ENCODE data around the gene BAIAP2L1. TPM values are rescaled to one million over a fixed set of nuclear protein-coding genes. Genes with fewer than 3 reads are reported as not detected.

BAIAP2L1 gene
- total and polyA plus RNA-seq, 5 experiments from 2014 or later = 0.06 to 0.85 (median 0.44) TPM

- H3K4me1 Mint-ChIP-seq = peaks cover 11 to 52% (median 32%) of the 10 kb centered on the region in 4 donors
- H3K27ac Mint-ChIP-seq = peak overlapping the region in 2 of 10 donors; percentile 39 to 46
- no peak overlapping the region for H3K4me3 Mint-ChIP-seq
- peaks cover 0 to 60% (median 6%) of the 10 kb centered on the region in 3 donors for H3K36me3 Mint-ChIP-seq
- H3K27me3 Mint-ChIP-seq = no peaks in the 10 kb centered on the region
- H3K9me3 Mint-ChIP-seq = no peaks in the 10 kb centered on the region
- DNase-seq (no peak), ATAC-seq (no peak)
- POLR2A ChIA-PET = no interaction called here
Measured at GRCh38 chr7:98244871-98245270, 156.0 kb downstream of the BAIAP2L1 start.

GRCh38 chr7:98242934-98243333 is 158.0 kb downstream of the BAIAP2L1 start:
- POLR2A ChIA-PET = no interaction called here
- Mint-ChIP-seq H3K27me3 (no peaks in the 10 kb centered on the region), H3K4me3 (no peak overlapping the region), H3K27ac (peak overlapping the region in 1 of 10 donors; percentile 25), H3K9me3 (no peaks in the 10 kb centered on the region), H3K36me3 (peaks cover 0 to 71% (median 9%) of the 10 kb centered on the region in 3 donors), H3K4me1 (peaks cover 5 to 35% (median 15%) of the 10 kb centered on the region in 4 donors)
- DNase-seq = no peak
- ATAC-seq = no peak

- ATAC-seq (no peak), DNase-seq (no peak)
- POLR2A ChIA-PET = no interaction called here
- Mint-ChIP-seq H3K4me1 (peaks cover 4 to 29% (median 10%) of the 10 kb centered on the region in 4 donors), H3K9me3 (no peaks in the 10 kb centered on the region), H3K36me3 (peaks cover 0 to 70% (median 9%) of the 10 kb centered on the region in 3 donors), H3K27me3 (no peaks in the 10 kb centered on the region), H3K27ac (peak overlapping the region in 1 of 10 donors; percentile 29), H3K4me3 (no peak overlapping the region)
Measured at GRCh38 chr7:98242342-98242741, 158.5 kb downstream of the BAIAP2L1 start.

- DNase-seq = no peak
- Mint-ChIP-seq H3K9me3 (no peaks in the 10 kb centered on the region), H3K27ac (peak overlapping the region in 4 of 10 donors; percentile 27 to 52 (median 44)), H3K4me1 (peaks cover 4 to 26% (median 9%) of the 10 kb centered on the region in 4 donors), H3K36me3 (peaks cover 0 to 72% (median 9%) of the 10 kb centered on the region in 3 donors), H3K27me3 (no peaks in the 10 kb centered on the region), H3K4me3 (no peak overlapping the region)
- no peak for ATAC-seq
- POLR2A ChIA-PET = no interaction called here
Measured at GRCh38 chr7:98241674-98242241, 159.1 kb downstream of the BAIAP2L1 start.

Other genes with a start within 250 kb of the BAIAP2L1 start
- not detected for gene BHLHA15, start 189.7 kb downstream of the BAIAP2L1 start, total RNA-seq
- gene BHLHA15, start 189.7 kb downstream of the BAIAP2L1 start, polyA plus RNA-seq = under 1 TPM in 1 of 3 donors, not detected in 2; 0.47 TPM
- 100 to 1,000 TPM; 174 to 181 TPM for gene TECPR1, start 148.9 kb downstream of the BAIAP2L1 start, total RNA-seq
- gene TECPR1, start 148.9 kb downstream of the BAIAP2L1 start, polyA plus RNA-seq = 10 to 100 TPM; 18.5 to 40.2 (median 26.1) TPM
- 10 to 100 TPM; 77.1 to 86.2 TPM for gene BRI3, start 119.4 kb downstream of the BAIAP2L1 start, total RNA-seq
- 10 to 100 TPM; 15.1 to 18.8 (median 15.8) TPM for gene BRI3, start 119.4 kb downstream of the BAIAP2L1 start, polyA plus RNA-seq
- not detected for gene NPTX2, start 216.2 kb upstream of the BAIAP2L1 start, total RNA-seq
- gene NPTX2, start 216.2 kb upstream of the BAIAP2L1 start, polyA plus RNA-seq = not detected

All from naive thymus-derived CD8-positive, alpha-beta T cell (primary cell).